ENCODE data around the gene SLC16A1.

- TF ChIP-seq CTCF (IDR thresholded peaks at IDR 0.05) (no peak), EZH2 (IDR thresholded peaks at IDR 0.05) (no peak)
These were observed 61.4 kb downstream of the SLC16A1 start for GRCh38 chr1:112894561-112895011.
